Measurements from ENCODE around the gene LPAR3.

GRCh38 chr1:84855691-84856630, 37.0 kb downstream of the LPAR3 start:
- TF ChIP-seq HEYL (CRISPR knock-in tag; IDR thresholded peaks at IDR 0.05) (no peak), CTCF (IDR thresholded peaks at IDR 0.05) (no peak), MAX (IDR thresholded peaks at IDR 0.05) (no peak), FOSL2 (IDR thresholded peaks at IDR 0.05) (no peak), FOSL2 (CRISPR knock-in tag; IDR thresholded peaks at IDR 0.05) (no peak), POLR2A (IDR thresholded peaks at IDR 0.05; ENCODE audit: low read length) (no peak), ZFP36 (IDR thresholded peaks at IDR 0.05; ENCODE audit: borderline replicate concordance, partially characterized antibody) (no peak), RAD21 (conservative IDR thresholded peaks at IDR 0.05 in 1 of 2, IDR thresholded peaks at IDR 0.05 in 1 of 2) (no peak), USF2 (IDR thresholded peaks at IDR 0.05) (no peak), PHF8 (IDR thresholded peaks at IDR 0.05; ENCODE audit: borderline replicate concordance, low read depth) (no peak)
